Liver (tissue), 3 donors: ENCODE results near the gene OSBP2.

Experiments
- EGR1 ChIP-seq, 2 donors: IDR thresholded peaks; 2 replicates each; pipeline ENCODE4 v1.6.1; 2016 to 2018; ENCODE audit warnings: antibody characterized with exemption in 2 of 2, low read depth in 2 of 2
- HNF4G ChIP-seq: IDR thresholded peaks from 2 replicates; pipeline ENCODE4 v1.6.1; 2016; ENCODE audit warnings: antibody characterized with exemption
- RXRA ChIP-seq, 2 donors: IDR thresholded peaks; 2 replicates each; pipeline ENCODE4 v1.6.1; 2017 to 2018; ENCODE audit warnings: antibody characterized with exemption in 2 of 2, mild to moderate bottlenecking in 1 of 2
- TAF1 ChIP-seq: conservative IDR thresholded peaks from 2 replicates; pipeline ENCODE4 v1.6.1; 2016; ENCODE audit warnings: antibody characterized with exemption, mild to moderate bottlenecking
- YY1 ChIP-seq: IDR thresholded peaks from 2 replicates; pipeline ENCODE4 v1.6.1; 2016; ENCODE audit warnings: antibody characterized with exemption, mild to moderate bottlenecking
- TF ChIP-seq, protein P1 (sequence below): fragments of 150-350 bp; IDR thresholded peaks from 2 replicates; pipeline ENCODE4 v1.5.1; 2017; ENCODE audit warnings: improper control_type of control experiment, low read depth, low read length; ENCODE audit not compliant: missing input control
- TF ChIP-seq, protein P2 (sequence below): IDR thresholded peaks from 2 replicates; pipeline ENCODE4 v1.6.1; 2016; ENCODE audit warnings: antibody characterized with exemption
- donor health status: healthy.
- donor health status: healthy.

DNA sequence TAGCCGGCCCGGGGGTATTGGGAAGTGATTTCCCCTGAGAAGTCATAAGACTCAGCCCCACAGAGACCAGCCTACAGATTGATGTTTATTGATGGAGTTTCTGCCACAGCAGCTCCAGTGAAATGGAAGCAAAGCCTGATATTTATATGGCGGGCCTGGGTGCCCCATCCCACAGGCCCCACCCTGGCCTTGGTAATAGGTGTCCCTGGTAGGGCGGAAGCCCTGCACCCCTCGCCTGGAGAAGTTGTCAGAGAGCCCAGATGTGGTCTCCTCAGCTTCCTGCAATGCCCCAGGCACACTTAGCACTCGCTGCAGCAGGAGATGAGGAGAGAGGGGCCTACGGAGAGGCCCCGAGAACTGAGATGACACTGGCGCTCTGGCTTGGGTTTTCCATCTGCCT lies 166.5 kb downstream of the OSBP2 start:
- TF ChIP-seq, protein P1, sequence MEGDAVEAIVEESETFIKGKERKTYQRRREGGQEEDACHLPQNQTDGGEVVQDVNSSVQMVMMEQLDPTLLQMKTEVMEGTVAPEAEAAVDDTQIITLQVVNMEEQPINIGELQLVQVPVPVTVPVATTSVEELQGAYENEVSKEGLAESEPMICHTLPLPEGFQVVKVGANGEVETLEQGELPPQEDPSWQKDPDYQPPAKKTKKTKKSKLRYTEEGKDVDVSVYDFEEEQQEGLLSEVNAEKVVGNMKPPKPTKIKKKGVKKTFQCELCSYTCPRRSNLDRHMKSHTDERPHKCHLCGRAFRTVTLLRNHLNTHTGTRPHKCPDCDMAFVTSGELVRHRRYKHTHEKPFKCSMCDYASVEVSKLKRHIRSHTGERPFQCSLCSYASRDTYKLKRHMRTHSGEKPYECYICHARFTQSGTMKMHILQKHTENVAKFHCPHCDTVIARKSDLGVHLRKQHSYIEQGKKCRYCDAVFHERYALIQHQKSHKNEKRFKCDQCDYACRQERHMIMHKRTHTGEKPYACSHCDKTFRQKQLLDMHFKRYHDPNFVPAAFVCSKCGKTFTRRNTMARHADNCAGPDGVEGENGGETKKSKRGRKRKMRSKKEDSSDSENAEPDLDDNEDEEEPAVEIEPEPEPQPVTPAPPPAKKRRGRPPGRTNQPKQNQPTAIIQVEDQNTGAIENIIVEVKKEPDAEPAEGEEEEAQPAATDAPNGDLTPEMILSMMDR = no peak
- no peak for TF ChIP-seq EGR1 (IDR thresholded peaks at IDR 0.05; ENCODE audit: low read depth in 2 of 2)
- no peak for TF ChIP-seq RXRA (IDR thresholded peaks at IDR 0.05)
- TF ChIP-seq, protein P2, sequence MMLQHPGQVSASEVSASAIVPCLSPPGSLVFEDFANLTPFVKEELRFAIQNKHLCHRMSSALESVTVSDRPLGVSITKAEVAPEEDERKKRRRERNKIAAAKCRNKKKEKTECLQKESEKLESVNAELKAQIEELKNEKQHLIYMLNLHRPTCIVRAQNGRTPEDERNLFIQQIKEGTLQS = no peak
- TF ChIP-seq YY1 = no peak
- TF ChIP-seq HNF4G = no peak
- TF ChIP-seq TAF1 = no peak
